Epithelial cell of proximal tubule (primary cell): ENCODE measurements around the gene CLINT1. TPM values are rescaled to one million over a fixed set of nuclear protein-coding genes. Genes with fewer than 3 reads are reported as not detected.

Experiments used
- DNase-seq: peaks from one replicate; pipeline ENCODE4 v3.0.0-alpha.2; 2011; ENCODE audit warnings: low read depth
- H3K4me3 ChIP-seq: 2 replicates; pipeline ENCODE4 v1.5.1; 2011; ENCODE audit warnings: low read depth, mild to moderate bottlenecking, low read length
- CTCF ChIP-seq: conservative IDR thresholded peaks from 2 replicates; pipeline ENCODE4 v1.5.1; 2012; ENCODE audit warnings: low read depth, mild to moderate bottlenecking, low read length
- total RNA-seq: library from RNA; depleted of rRNA; stranded (reverse); fragments of >200 nt; gene quantifications from 2 replicates; pipeline ENCODE4 v1.2.3, GENCODE V29; 2015

CLINT1 gene
- total RNA-seq, 1 donor from 2014 or later = 39.2 TPM

- H3K4me3 ChIP-seq = no peak overlapping the region
- TF ChIP-seq CTCF = no peak
- DNase-seq = no peak
These were observed 79.7 kb downstream of the CLINT1 start for GRCh38 chr5:157779221-157779620.

- no peak for TF ChIP-seq CTCF
- DNase-seq = no peak
These were observed 80.7 kb downstream of the CLINT1 start for GRCh38 chr5:157778121-157778805.

GRCh38 chr5:157772127-157772526 lies 86.8 kb downstream of the CLINT1 start:
- no peak for DNase-seq
- H3K4me3 ChIP-seq = no peak overlapping the region
- no peak for TF ChIP-seq CTCF

More at GRCh38 chr5:157778121-157778805, 80.7 kb downstream of the CLINT1 start:
- H3K4me3 ChIP-seq = no peak overlapping the region

GRCh38 chr5:157770665-157771064 lies 88.3 kb downstream of the CLINT1 start:
- no peak for TF ChIP-seq CTCF
- no peak overlapping the region for H3K4me3 ChIP-seq
- DNase-seq = no peak

GRCh38 chr5:157767689-157768088 lies 91.3 kb downstream of the CLINT1 start:
- no peak overlapping the region for H3K4me3 ChIP-seq
- no peak for TF ChIP-seq CTCF
- DNase-seq = no peak

GRCh38 chr5:157766902-157767301 lies 92.0 kb downstream of the CLINT1 start:
- H3K4me3 ChIP-seq = no peak overlapping the region
- no peak for TF ChIP-seq CTCF
- no peak for DNase-seq

GRCh38 chr5:157766442-157766841 lies 92.5 kb downstream of the CLINT1 start:
- no peak for TF ChIP-seq CTCF
- no peak for DNase-seq
- no peak overlapping the region for H3K4me3 ChIP-seq
